SK-N-SH (cell line): ENCODE data around the gene NIP7. TPM values are rescaled to one million over a fixed set of nuclear protein-coding genes. Genes with fewer than 3 reads are reported as not detected.

ENCODE experiments used
- CTCF ChIA-PET: fragments of 300-600, 350-600 bp; formaldehyde crosslinking; extraction: SDS; loops from one replicate; lab custom pipeline; 2021; lab: Yijun Ruan, JAX
- POLR2A ChIA-PET: fragments of 350-600 bp; sonication (Branson Sonifier 250); formaldehyde crosslinking; extraction: SDS; loops from one replicate; lab custom pipeline; 2020; ENCODE audit warnings: antibody characterized with exemption, inconsistent platforms; lab: Yijun Ruan, JAX
- DNase-seq: peaks from one replicate; pipeline ENCODE4 v3.0.0; 2012
- H2AFZ ChIP-seq: fragments of 200-600 bp; sonication (generic); 2 replicates; pipeline ENCODE4 v1.8.1; 2016; ENCODE audit warnings: antibody characterized with exemption, mild to moderate bottlenecking, low read depth
- H3F3A ChIP-seq: fragments of 200-600 bp; sonication (generic); replicated peaks from 2 replicates; pipeline ENCODE3; 2016; ENCODE audit warnings: antibody characterized with exemption, mild to moderate bottlenecking; ENCODE audit not compliant: insufficient read depth
- H3K27ac ChIP-seq, 2 experiments: fragments of 200-500 bp in 1 of 2; fragments of 200-600 bp in 1 of 2; sonication (Bioruptor generic) in 1 of 2; sonication (generic), shearing (Covaris generic) in 1 of 2; 2 replicates each; pipeline versions ENCODE4 v1.5.1 to v1.6.1; 2014 to 2016; ENCODE audit warnings: low read depth in 2 of 2, inconsistent platforms in 1 of 2, low read length in 1 of 2, mild to moderate bottlenecking in 1 of 2, mixed read lengths in 1 of 2
- H3K27me3 ChIP-seq: fragments of 200-600 bp; sonication (generic), shearing (Covaris generic); 2 replicates; pipeline ENCODE4 v1.6.1; 2016; ENCODE audit warnings: mixed run types; ENCODE audit not compliant: insufficient read depth
- H3K36me3 ChIP-seq, 2 experiments: fragments of 200-500 bp in 1 of 2; fragments of 200-600 bp in 1 of 2; sonication (Bioruptor generic) in 1 of 2; sonication (generic) in 1 of 2; replicated peaks in 1 of 2; 2 replicates each; pipeline versions ENCODE3 to v1.5.1; 2014 to 2016; ENCODE audit warnings: low read length in 1 of 2, mild to moderate bottlenecking in 1 of 2; ENCODE audit not compliant: insufficient read depth in 2 of 2, control insufficient read depth in 1 of 2
- H3K4me1 ChIP-seq, 2 experiments: fragments of 200-500 bp in 1 of 2; fragments of 200-600 bp in 1 of 2; sonication (Bioruptor generic) in 1 of 2; sonication (generic), shearing (Covaris generic) in 1 of 2; 2 replicates each; pipeline versions ENCODE4 v1.5.1 to v1.6.1; 2014 to 2016; ENCODE audit warnings: low read depth in 1 of 2, low read length in 1 of 2, mixed run types in 1 of 2; ENCODE audit not compliant: insufficient read depth in 2 of 2, control insufficient read depth in 1 of 2
- H3K4me2 ChIP-seq: fragments of 200-600 bp; sonication (generic), shearing (Covaris generic); 2 replicates; pipeline ENCODE4 v1.6.1; 2017; ENCODE audit warnings: mixed run types
- H3K4me3 ChIP-seq, 2 experiments: fragments of 200-500 bp in 1 of 2; fragments of 200-600 bp in 1 of 2; sonication (Bioruptor generic) in 1 of 2; sonication (generic), shearing (Covaris generic) in 1 of 2; 2 replicates each; pipeline versions ENCODE4 v1.5.1 to v1.8.1; 2014 to 2016; ENCODE audit warnings: low read depth in 2 of 2, inconsistent platforms in 1 of 2, low read length in 1 of 2, mild to moderate bottlenecking in 1 of 2, mixed read lengths in 1 of 2, moderate library complexity in 1 of 2
- H3K79me2 ChIP-seq: fragments of 200-600 bp; sonication (generic); 2 replicates; pipeline ENCODE4 v1.8.1; 2017; ENCODE audit warnings: mild to moderate bottlenecking; ENCODE audit not compliant: insufficient read depth
- H3K9ac ChIP-seq: fragments of 200-600 bp; sonication (generic); 2 replicates; pipeline ENCODE4 v1.6.1; 2017; ENCODE audit warnings: mixed run types
- H3K9me2 ChIP-seq: fragments of 200-600 bp; sonication (generic); 2 replicates; pipeline ENCODE4 v1.6.1; 2017; ENCODE audit warnings: mixed run types
- H3K9me3 ChIP-seq: fragments of 200-600 bp; sonication (generic); 2 replicates; pipeline ENCODE4 v1.6.1; 2017; ENCODE audit warnings: mixed run types, mild to moderate bottlenecking, moderate library complexity
- H4K20me1 ChIP-seq: fragments of 200-600 bp; sonication (generic); 2 replicates; pipeline ENCODE4 v1.6.1; 2017; ENCODE audit warnings: mild to moderate bottlenecking, mixed run types; ENCODE audit not compliant: insufficient read depth
- CHD2 ChIP-seq: fragments of 150-350 bp; IDR thresholded peaks from 2 replicates; pipeline ENCODE4 v1.6.1; 2018; ENCODE audit warnings: low read length; ENCODE audit not compliant: partially characterized antibody
- FOXJ3 ChIP-seq: sonication (generic); formaldehyde crosslinking; IDR thresholded peaks from 2 replicates; pipeline ENCODE4 v1.5.1; 2020; ENCODE audit warnings: mild to moderate bottlenecking, missing genetic modification reagents
- FOXM1 ChIP-seq: IDR thresholded peaks from 2 replicates; pipeline ENCODE4 v1.4.0; 2012; ENCODE audit warnings: low read depth, mild to moderate bottlenecking
- GABPA ChIP-seq: IDR thresholded peaks from 2 replicates; pipeline ENCODE4 v1.4.0; 2012; ENCODE audit warnings: low read depth, mild to moderate bottlenecking
- GATA2 ChIP-seq: sonication (generic); formaldehyde crosslinking; IDR thresholded peaks from 2 replicates; pipeline ENCODE4 v1.5.0; 2020; ENCODE audit warnings: mild to moderate bottlenecking, missing genetic modification reagents
- IRF3 ChIP-seq: fragments of 150-350 bp; IDR thresholded peaks from 2 replicates; pipeline ENCODE4 v1.6.1; 2016; ENCODE audit warnings: mild to moderate bottlenecking, low read depth, low read length
- JUND ChIP-seq: IDR thresholded peaks from 2 replicates; pipeline ENCODE4 v1.4.0; 2012
- MEF2A ChIP-seq: IDR thresholded peaks from 2 replicates; pipeline ENCODE4 v1.4.0; 2012; ENCODE audit warnings: low read depth, borderline replicate concordance
- MXI1 ChIP-seq: IDR thresholded peaks from 2 replicates; pipeline ENCODE4 v1.6.1; 2012; ENCODE audit warnings: mild to moderate bottlenecking, low read depth, low read length, improper control_type of control experiment
- NFIC ChIP-seq: IDR thresholded peaks from 2 replicates; pipeline ENCODE4 v1.4.0; 2012; ENCODE audit warnings: borderline replicate concordance
- NRF1 ChIP-seq: IDR thresholded peaks from 2 replicates; pipeline ENCODE4 v1.6.1; 2012; ENCODE audit warnings: low read depth, mild to moderate bottlenecking, low read length
- POLR2AphosphoS5 ChIP-seq: IDR thresholded peaks from 2 replicates; pipeline ENCODE4 v1.6.1; 2012; ENCODE audit warnings: low read depth, low read length
- RAD21 ChIP-seq: IDR thresholded peaks from 2 replicates; pipeline ENCODE4 v1.6.1; 2012; ENCODE audit warnings: mild to moderate bottlenecking, low read length
- RCOR1 ChIP-seq: fragments of 150-350 bp; IDR thresholded peaks from 2 replicates; pipeline ENCODE4 v1.6.1; 2017; ENCODE audit warnings: antibody characterized with exemption, low read length
- RXRA ChIP-seq: IDR thresholded peaks from 2 replicates; pipeline ENCODE4 v1.4.0; 2012; ENCODE audit warnings: low read depth, mild to moderate bottlenecking, borderline replicate concordance
- SIN3A ChIP-seq: IDR thresholded peaks from 2 replicates; pipeline ENCODE4 v1.6.1; 2012; ENCODE audit warnings: low read depth, mild to moderate bottlenecking, low read length, moderate library complexity, borderline replicate concordance
- SMC3 ChIP-seq: IDR thresholded peaks from 2 replicates; pipeline ENCODE4 v1.6.1; 2012; ENCODE audit warnings: low read depth, low read length, improper control_type of control experiment
- TAF1 ChIP-seq: IDR thresholded peaks from 2 replicates; pipeline ENCODE4 v1.6.1; 2012; ENCODE audit warnings: low read depth, mild to moderate bottlenecking, low read length, moderate library complexity, borderline replicate concordance
- TCF12 ChIP-seq: IDR thresholded peaks from 2 replicates; pipeline ENCODE4 v1.4.0; 2012
- TEAD4 ChIP-seq: IDR thresholded peaks from 2 replicates; pipeline ENCODE4 v1.4.0; 2012; ENCODE audit warnings: mild to moderate bottlenecking, borderline replicate concordance; ENCODE audit not compliant: insufficient read depth
- USF2 ChIP-seq: fragments of 150-350 bp; IDR thresholded peaks from 2 replicates; pipeline ENCODE4 v1.6.1; 2017; ENCODE audit warnings: antibody characterized with exemption, low read length, low read depth, borderline replicate concordance
- YY1 ChIP-seq: IDR thresholded peaks from 2 replicates; pipeline ENCODE4 v1.4.0; 2012; ENCODE audit warnings: low read depth, mild to moderate bottlenecking
- WGBS: methylation state at CpG from one replicate; pipeline ENCODE4 v1.1.6; 2017; ENCODE audit warnings: low lambda C conversion rate; 5-methylcytosine and 5-hydroxymethylcytosine counted together
- polyA plus RNA-seq, 3 experiments: library from polyadenylated mRNA; depleted of rRNA; stranded (reverse); fragments of >200 nt; gene quantifications; 2 replicates each; pipeline ENCODE4 v1.2.3, GENCODE V29; 2012
- TF ChIP-seq, protein P1 (sequence below): IDR thresholded peaks from 2 replicates; pipeline ENCODE4 v1.4.0; 2012; ENCODE audit warnings: low read depth

The NIP7 gene
- polyA plus RNA-seq, 1 of the 3 experiments (the other 2 are of a cell fraction): 19.0 TPM

DNA sequence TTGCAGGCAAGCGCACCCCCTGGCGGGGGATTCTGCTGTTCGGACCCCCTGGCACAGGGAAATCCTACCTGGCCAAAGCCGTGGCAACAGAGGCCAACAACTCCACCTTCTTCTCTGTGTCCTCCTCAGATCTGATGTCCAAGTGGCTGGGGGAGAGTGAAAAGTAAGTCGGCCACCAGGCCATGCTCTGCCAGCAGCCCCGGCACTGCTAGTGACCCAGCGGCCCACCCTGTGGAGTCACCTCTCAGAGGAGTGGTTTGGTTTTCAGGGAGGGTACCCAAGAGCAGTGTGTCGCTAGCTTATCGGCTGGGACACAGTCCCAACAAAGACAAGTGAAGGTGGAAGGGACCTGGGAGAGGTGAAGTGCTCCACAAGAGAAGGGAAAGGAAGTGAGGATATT lies 20.2 kb upstream of the NIP7 start:
- Histone ChIP-seq H3K79me2 (peaks cover 55% of the 10 kb centered on the region), H3F3A (peaks cover 5% of the 10 kb centered on the region), H3K36me3 (peaks cover 44 to 84% of the 10 kb centered on the region in 2 experiments), H3K27me3 (no peaks in the 10 kb centered on the region), H3K9me3 (no peaks in the 10 kb centered on the region), H3K4me1 (peaks cover 0 to 5% of the 10 kb centered on the region in 2 experiments; a peak in 2 of 4 replicates), H4K20me1 (peaks cover 33% of the 10 kb centered on the region), H3K4me3 (no peak overlapping the region), H2AFZ (no peak overlapping the region), H3K9ac (no peak overlapping the region), H3K27ac (no peak overlapping the region; a peak in 1 of 4 replicates), H3K9me2 (no peaks in the 10 kb centered on the region), H3K4me2 (no peak overlapping the region)
- no peak for DNase-seq
- TF ChIP-seq JUND: no peak
- no peak for TF ChIP-seq USF2
- TF ChIP-seq TAF1: no peak
- TF ChIP-seq RCOR1: no peak
- TF ChIP-seq YY1: no peak
- TF ChIP-seq SIN3A: no peak
- TF ChIP-seq CHD2: no peak
- no peak for TF ChIP-seq SMC3
- TF ChIP-seq NRF1: no peak
- TF ChIP-seq MEF2A: no peak
- TF ChIP-seq IRF3: no peak
- no peak for TF ChIP-seq FOXJ3 (CRISPR knock-in tag)
- no peak for TF ChIP-seq GABPA
- TF ChIP-seq MXI1: no peak
- 98% methylated on average over 6 of the region's 9 CpGs for WGBS
- ChIA-PET CTCF (interaction anchor here (1.0 kb wide), 1 partner anchor 9 kb away, joined by 3 read pairs; no protein-coding TSS in a partner anchor), POLR2A (no interaction called here)

DNA sequence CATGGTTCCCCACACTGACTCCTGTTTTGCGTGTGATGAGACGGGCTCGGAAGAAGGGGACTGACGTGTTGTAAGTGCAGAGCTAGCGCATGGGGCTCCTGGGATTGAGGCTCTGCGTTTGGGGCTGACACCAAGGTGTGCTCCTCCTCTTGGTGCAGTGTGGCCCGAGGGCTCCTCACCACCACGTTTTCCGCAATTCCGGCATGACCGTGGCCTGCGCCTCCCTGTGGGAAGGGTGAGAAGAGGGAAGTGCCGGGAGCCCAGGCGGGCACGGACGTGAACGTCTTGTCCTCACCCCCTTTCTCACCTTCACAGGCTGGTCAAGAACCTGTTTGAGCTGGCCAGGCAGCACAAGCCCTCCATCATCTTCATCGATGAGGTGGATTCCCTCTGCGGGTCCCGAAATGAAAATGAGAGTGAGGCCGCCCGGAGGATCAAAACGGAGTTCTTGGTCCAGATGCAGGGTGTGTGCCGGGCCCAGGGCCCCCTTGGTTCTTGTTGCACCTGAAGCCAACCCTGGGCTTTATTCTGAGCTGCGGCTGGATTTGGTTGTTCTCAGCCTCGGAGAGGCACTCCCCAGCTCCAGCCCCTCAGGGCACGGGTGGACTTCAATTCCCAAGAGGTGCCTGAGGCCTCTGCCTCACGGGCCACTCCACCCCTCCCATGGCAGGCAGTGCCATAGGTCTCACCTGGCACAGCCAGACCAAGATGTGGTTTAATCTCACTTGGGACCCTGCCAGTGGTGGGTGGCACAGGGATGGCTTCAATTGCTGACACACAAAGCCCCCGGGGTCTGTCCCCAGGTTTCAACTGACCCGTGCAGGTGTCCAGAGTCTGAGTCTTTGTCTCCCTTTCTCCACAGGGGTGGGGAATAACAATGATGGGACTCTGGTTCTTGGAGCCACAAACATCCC lies 19.5 kb upstream of the NIP7 start:
- Histone ChIP-seq H3K9me3 (no peaks in the 10 kb centered on the region), H3F3A (peaks cover 9% of the 10 kb centered on the region), H3K27me3 (no peaks in the 10 kb centered on the region), H3K27ac (no peak overlapping the region), H2AFZ (no peak overlapping the region), H3K4me2 (no peak overlapping the region), H4K20me1 (peaks cover 38% of the 10 kb centered on the region), H3K4me3 (no peak overlapping the region), H3K9ac (no peak overlapping the region), H3K4me1 (peaks cover 0 to 13% of the 10 kb centered on the region in 2 experiments; a peak in 2 of 4 replicates), H3K36me3 (peaks cover 45 to 88% of the 10 kb centered on the region in 2 experiments), H3K79me2 (peaks cover 56% of the 10 kb centered on the region), H3K9me2 (no peaks in the 10 kb centered on the region)
- ChIA-PET POLR2A (no interaction called here), CTCF (interaction anchor here (0.8 to 1.6 kb wide), 3 partner anchors 10 to 170 kb away, joined by 3 read pairs; no protein-coding TSS in a partner anchor)
- TF ChIP-seq, protein P1, sequence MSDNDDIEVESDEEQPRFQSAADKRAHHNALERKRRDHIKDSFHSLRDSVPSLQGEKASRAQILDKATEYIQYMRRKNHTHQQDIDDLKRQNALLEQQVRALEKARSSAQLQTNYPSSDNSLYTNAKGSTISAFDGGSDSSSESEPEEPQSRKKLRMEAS: no peak
- TF ChIP-seq TCF12: no peak
- no peak for TF ChIP-seq POLR2AphosphoS5
- no peak for TF ChIP-seq JUND
- no peak for TF ChIP-seq MEF2A
- no peak for TF ChIP-seq RCOR1
- TF ChIP-seq FOXM1: no peak
- TF ChIP-seq GATA2 (CRISPR knock-in tag): no peak
- TF ChIP-seq TEAD4: no peak
- TF ChIP-seq RXRA: no peak
- TF ChIP-seq CHD2: no peak
- TF ChIP-seq IRF3: no peak
- TF ChIP-seq NFIC: no peak
- TF ChIP-seq FOXJ3 (CRISPR knock-in tag): no peak
- no peak for TF ChIP-seq RAD21
- 95% methylated on average over 24 of the region's 30 CpGs for WGBS
- DNase-seq: no peak
